CD4-positive, alpha-beta T cell treated with Interferon alpha-2 for 1 hour (primary cell): ENCODE measurements around the gene DYNLT3.
A peak's percentile ranks its signal among the peaks of the same experiment; 100 is the strongest.

Experiments used
- DNase-seq, 2 donors: peaks; one replicate each; pipeline ENCODE4 v3.0.0-alpha.2; 2020 to 2022

Gene DYNLT3

GRCh38 chrX:37846934-37847732 is at the start of gene DYNLT3:
Gene DYNLT3 (minus strand): TSS chrX:37847571. CDS start chrX:37847510, 61 bp downstream.
- DNase-seq, result peak; percentile 83 to 87

DNA sequence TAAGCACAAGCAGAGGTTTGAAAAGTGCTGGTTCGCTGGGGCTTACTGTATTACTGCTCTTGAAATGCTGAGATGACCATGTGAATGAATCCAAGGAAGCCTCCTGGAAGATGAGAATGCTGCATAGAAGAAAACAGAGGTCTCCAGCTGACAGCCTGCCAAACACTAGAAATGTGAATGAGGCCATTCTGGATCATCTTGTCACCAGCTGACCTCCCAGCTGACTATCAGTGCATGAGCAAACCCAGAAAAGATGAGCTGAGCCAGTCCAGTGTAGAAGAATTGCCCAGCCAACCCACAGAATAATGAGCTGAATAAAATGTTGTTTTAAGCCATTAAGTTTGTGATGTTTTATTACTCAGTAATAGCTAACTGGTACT is 49.1 kb upstream of the DYNLT3 start:
- no peak for DNase-seq

DNA sequence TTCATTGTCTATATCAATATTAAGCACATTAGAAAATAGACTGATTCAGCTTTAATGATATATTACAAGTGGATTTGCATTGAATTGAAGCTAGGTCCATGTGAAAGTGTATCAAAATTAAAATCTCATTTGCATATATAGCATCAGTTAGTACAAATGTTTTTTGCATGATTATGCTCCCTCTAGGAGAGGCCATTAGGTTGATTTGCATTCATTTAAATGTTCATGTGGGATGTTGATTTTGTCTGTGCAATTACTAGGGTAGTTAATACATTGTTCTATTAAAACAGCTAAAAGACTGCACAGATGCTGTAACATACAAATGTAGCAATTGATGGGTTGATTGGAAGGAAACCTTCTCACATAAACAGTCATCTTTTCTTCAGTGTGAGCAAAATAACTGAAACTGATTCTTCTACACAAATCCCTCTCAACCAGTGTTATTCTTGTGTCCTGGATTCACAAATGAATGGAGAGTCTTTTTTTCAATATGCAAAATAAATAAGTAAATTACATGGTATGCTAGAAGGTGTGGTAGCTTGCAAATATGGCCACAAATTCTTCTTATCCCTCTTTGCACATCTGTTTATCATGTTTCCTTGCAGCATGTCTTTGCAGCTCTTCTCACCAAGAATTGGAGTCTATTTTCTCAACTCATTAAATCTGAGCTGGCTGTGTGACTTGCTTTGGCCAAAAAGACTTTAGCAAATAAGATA is 48.6 kb upstream of the DYNLT3 start:
- DNase-seq, result no peak

DNA sequence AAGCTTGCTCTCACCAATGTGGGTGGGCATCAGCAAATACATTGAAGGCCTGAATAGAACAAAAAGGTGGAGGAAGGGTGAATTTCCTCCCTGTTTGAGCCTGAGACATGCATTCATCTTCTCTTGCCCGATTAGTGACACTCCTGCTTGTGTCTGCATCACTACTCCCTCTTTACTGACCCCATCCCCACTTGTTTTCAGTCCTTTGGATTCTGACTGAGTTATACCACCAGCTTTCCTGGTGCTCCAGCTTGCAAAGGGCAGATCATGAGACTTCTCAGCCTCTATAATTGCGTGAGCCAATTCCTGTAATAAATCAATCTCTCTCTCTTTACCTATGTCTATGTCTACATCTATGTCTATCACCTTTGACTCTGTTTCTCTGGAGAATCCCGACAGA is 47.4 kb upstream of the DYNLT3 start:
- no peak for DNase-seq

GRCh38 chrX:37888010-37888409 is 40.6 kb upstream of the DYNLT3 start:
- no peak for DNase-seq

DNA sequence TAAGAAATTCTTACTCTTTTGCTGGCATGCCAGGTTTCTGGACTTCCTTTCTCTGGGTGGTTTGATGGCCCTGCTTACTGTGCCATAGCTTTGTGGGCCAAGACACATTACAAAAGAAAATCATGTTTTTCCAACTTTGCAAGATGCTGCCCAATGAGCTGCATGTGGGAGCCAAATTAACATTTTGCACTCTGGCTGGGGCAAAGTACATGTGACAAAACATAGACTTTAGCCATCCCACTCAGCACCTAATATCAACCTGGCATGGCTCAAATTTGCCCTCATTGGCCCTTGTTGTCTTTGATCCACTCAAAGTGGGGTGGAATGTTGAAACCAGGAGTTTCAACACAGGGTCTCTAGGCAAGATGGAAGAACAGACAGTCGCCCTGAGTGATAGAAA is 40.0 kb upstream of the DYNLT3 start:
- DNase-seq, result no peak

GRCh38 chrX:37883196-37883595 is 35.8 kb upstream of the DYNLT3 start:
- no peak for DNase-seq

DNA sequence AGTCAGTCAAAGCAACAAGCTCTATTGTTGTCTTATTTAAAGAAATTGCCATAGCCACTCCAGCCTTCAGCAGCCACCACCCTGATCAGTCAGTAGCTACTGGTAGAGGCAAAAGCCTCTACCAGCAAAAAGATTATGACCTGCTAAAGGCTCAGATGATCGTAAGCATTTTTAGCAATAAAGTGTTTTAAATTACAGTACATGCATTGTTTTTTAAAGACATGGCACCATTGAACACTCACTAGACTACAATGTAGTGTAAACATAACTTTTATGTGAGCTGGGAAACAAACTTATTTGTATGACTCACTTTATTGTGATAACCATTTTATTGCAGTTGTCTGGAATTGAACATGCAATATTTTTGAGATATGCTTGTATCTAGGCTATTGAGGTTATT is 32.3 kb upstream of the DYNLT3 start:
- no peak for DNase-seq

GRCh38 chrX:37876716-37877115 is 29.3 kb upstream of the DYNLT3 start:
- DNase-seq, result no peak

DNA sequence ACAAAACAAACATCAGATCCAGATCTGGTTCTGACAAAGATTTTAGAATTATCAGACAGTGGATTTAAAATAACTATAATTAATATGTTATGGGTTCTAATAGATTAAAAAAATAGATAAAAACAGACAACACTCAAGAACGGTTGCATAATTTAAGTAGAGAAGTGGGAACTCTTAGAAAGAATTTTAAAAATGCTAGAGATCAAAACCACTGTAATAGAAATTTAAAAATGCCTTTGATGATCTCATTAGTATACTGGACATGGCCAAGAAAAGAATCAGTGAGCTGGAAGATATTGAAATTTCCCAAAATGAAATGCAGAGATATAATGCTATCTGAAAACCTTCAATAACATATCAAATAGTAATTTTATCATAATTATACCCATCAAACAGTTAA is 28.3 kb upstream of the DYNLT3 start:
- no peak for DNase-seq

GRCh38 chrX:37873220-37873619 is 25.8 kb upstream of the DYNLT3 start:
- DNase-seq, result no peak

DNA sequence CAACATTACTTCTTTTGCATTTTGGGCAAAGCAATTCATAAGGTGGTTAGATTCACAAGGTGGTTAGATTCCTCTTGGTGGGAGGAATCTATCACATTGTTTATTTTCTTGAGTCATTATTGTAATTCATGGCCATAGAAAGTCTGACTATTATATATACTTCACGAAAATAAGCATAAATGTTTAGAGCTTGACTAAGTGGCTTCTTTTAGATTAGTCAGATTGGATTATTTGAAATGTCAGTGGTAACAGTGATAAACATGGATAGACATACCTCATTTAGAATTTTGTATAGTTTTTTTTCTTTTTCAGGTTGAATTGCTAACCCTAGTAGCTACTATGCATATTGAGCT is 24.9 kb upstream of the DYNLT3 start:
- no peak for DNase-seq

GRCh38 chrX:37871626-37872302 is 24.4 kb upstream of the DYNLT3 start:
- DNase-seq, result no peak

DNA sequence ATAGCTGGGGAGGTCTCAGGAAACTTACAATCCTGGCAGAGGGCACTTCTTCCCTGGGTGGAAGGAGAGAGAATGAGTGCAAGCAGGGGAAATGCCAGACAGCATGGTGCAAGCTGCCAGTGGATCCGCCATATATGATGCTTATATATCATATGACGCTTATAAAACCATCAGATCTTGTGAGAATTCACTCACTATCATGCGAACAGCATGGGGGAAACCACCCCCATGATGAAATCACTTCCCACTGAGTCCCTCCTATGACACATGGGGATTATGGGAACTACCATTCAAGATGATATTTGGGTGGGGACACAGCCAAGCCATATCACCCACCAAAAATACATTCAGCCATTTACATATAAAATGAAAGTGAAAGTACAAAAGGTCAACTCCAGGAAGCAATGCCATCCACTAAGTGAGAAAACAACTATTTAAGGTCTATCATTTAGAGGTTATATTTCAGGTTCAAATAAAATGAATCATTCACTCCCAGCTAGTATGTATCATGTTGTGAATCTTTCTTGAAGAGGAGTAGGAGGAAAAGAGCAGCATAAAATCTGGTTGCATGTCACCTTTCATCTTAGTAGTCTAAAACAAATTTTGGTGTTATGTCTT is 20.3 kb upstream of the DYNLT3 start:
- DNase-seq, result no peak

DNA sequence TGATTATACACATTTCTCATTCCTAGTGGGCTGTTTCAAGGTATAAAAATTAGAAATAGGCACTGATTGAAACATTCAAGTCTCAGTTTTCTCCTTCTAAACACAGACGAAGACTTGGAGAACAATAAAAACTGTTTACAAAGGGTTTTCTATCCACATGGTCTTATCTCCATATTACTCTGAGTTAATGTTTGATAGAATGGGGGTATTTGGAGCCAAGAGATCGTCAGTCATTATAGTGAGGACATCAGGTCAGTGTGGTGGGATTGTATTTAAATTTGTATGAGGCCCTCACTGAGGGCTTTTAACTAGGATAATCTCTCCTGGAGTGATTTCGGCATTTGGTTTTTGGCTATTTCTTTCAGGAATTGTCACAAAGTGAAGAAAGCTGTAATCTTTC is 16.4 kb upstream of the DYNLT3 start:
- DNase-seq, result no peak

DNA sequence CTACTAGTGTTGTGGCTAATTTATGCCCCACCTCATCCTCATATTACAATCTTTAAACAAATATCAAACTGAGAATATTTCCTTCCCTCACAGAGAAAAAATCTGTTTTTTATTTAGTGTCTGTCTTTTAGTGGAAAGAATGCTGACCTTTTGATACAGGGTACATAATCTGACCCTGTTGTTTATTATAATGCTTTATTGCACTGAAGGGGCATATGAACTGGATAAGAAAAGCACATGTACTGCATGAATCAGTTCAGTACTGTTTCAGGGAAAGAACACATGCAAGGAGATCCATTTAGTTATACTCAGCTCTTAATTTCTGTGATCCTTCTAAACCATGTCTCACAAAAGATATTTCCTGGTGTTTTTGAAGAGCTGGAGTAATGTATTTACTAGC is 15.5 kb upstream of the DYNLT3 start:
- no peak for DNase-seq

DNA sequence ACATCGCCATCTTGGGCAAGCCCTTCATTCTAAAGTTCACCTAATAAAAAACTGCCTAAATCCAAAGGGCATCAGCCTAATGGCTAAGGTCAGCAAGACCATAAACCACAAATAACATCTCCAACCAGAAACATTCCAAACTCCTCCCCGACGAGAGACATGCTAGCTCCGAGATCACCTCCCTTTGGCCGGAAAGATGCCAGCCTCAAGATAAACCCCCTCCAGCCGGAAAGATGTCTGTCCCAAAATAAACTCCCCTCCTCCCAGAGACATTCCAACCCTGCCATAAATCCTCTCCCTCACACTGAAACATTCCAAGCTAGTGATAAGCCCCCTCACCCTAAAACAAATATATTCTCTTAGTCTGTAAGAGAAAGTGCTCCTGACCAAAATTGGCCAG is 13.3 kb upstream of the DYNLT3 start:
- DNase-seq, result no peak

GRCh38 chrX:37854748-37855147 is 7.4 kb upstream of the DYNLT3 start:
- no peak for DNase-seq

DNA sequence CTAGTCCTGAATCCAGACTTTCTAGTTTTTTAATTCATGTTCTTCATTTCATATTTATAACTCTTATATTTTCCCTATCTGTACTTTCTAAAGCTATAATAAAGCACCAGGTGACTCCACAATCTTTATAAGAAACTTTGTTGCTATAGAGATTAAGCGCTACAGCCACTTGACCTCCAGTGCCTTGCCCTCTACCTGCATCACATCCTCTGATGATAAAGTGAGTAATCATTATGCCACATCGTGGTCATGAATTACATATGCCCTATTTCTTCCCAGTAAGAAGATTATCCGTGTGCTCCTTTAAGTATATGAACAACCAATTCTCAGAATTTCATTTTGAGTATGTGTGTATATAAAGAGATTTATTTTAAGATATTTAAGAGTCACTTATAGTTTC is 6.8 kb upstream of the DYNLT3 start:
- DNase-seq, result no peak

GRCh38 chrX:37847733-37848197 is 394 bp upstream of the DYNLT3 start:
- no peak for DNase-seq

DNA sequence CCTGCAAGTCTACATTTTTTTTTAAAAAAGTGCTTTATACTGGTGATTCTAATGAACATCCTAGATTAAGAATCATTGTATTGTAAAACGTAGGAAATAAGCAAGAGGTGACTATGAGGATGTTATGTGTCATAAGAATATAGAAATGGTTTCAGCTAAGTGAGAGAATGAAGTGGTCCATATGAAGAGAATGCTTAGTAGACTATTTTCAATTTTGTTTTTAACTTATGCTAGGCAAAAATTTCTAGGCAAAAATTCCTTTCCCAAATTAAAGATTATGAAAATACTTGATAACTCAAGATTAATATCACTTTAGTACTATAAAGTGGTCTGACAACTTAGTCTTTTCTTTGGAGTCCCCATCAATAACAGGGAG is 825 bp downstream of the DYNLT3 start:
- DNase-seq, result no peak

- DNase-seq, result peak in 1 of 2 donors; percentile 56
Observed at GRCh38 chrX:37846141-37846540, 1.2 kb downstream of the DYNLT3 start.

- DNase-seq, result no peak
Observed at GRCh38 chrX:37844622-37845021, 2.7 kb downstream of the DYNLT3 start.

DNA sequence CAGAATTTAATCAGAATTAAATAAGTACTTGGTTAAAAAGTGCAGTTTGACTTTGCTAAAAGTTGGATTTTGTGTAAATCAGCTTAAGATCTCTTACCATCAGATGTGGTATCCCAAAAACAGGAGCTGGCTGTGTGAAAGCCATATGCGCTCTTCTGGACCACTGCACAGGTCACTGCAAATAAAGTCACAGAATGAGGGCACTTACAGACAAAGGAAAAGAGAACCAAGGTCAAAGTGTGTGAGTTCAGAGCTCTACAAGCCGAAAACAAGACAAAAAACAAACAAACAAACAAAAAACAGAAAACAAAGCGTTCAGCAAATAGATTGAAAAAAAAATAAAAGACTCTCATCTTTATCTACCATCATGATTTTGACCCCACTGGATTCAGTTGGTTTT is 6.4 kb downstream of the DYNLT3 start:
- DNase-seq, result no peak
